ENCODE measurements around the gene COL1A1.

The COL1A1 gene

DNA sequence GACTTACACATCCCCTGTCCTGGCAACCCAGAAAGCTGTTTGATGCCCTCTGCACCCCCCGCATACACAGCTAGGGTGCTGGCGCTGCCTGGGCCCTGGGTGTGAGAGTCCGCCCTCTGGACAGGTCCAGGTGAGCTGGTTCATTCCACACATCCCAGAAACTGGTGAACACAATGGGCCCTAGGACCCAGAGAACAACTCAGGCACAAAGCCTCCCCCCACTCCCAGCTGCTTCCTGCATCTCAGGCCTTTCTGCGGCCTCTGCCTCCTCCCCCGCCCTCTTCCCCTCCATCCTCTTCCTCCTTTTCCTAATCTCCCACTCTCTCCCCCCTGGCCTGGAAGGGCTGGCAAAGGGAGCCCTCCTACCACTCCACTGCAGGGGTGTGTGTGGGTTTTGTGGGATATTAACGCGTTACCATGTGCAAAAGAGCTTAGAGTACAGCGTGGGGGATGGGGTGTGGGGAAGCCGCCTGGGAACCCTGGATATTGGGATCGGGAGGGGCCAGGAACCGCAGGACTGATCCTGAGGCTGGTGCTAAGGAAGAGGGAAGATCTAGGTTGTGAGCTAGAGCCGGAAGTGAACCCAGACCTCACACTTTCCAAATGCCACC, 49.4 kb downstream of the COL1A1 start:
- DNase-seq = peak; percentile 87

DNA sequence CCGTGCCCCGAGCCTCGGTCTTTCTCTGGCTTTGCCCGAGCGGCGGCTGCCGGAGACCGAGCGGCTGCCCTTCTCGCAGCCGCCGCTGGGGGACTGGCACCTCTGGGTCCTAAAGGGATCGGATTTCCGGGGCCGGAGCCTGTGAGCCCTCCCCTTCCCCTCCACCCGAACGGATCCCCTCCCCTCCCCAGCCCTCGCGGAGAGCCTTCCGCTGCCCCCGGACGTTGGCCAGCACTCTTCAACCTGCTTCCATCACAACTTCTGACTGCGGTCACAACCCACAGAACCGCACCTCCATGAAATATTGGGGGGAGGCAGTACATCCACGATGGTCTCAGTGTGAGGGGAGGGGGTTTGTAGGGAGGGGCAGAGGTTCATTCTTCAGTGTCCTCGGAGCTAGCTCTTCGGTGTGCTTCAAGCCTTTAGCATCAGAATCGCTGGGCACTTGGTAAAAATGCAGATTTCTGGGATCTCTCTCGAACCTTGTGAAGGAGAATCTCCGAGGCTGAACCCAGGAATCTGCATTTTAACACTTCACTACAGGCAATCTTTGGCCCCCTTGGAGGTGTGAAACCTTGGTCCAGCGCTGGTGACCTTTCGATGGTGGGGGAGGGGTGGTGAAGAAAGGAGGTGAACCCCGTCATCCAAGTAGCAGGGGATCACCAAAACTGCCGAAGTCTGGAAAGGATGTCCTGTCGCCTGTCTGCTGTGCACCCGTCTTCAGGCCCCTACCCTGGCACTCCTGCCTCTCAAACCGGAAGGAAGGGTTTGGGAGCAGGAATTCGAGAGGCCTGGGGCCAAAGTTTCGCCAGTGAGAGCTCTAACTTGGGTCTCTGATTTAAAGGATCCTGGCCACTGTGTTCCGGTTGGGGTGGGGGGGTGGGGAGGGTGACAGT, 50.1 kb downstream of the COL1A1 start:
- DNase-seq = peak; percentile 91

DNA sequence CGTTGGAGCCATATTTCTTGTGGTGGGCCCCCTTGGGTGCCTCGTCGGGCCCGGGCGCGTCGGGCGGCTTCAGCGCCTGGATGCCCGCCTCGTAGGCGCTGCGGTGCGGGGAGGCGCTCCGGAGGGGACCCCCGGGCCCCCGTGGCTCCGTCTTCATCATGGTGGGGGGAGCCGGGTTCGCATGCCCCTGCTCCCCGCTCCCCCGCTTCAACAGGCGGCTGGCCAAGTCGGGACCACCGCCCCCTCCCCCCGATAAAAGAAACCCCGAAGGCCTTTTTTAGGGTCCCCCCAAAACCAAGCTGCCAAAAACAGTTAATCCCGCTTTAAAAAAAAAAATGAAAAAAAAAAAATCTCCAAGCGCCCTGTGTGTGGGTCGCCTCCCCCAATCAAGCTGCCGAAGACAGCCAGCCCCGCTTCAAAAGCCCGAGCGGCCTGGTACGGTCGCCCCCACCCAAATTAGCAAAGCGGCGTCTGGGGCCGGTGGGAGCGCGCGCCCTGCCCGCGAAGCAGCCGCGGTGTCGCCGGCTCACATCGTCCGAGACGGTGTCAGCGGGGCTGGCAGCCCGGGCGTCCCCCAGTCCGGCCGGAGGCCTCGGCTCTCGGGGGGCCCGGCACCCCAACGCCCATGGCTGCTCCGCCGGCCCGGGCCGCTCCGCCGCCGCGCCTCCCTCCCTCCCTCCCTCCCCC, 50.9 kb downstream of the COL1A1 start, which contains the start of gene PPP1R9B:
PPP1R9B (minus strand) TSS at position 324 of the 687 bp plus-strand sequence; CDS start at position 160, 164 bp downstream.
- DNase-seq = no peak

DNA sequence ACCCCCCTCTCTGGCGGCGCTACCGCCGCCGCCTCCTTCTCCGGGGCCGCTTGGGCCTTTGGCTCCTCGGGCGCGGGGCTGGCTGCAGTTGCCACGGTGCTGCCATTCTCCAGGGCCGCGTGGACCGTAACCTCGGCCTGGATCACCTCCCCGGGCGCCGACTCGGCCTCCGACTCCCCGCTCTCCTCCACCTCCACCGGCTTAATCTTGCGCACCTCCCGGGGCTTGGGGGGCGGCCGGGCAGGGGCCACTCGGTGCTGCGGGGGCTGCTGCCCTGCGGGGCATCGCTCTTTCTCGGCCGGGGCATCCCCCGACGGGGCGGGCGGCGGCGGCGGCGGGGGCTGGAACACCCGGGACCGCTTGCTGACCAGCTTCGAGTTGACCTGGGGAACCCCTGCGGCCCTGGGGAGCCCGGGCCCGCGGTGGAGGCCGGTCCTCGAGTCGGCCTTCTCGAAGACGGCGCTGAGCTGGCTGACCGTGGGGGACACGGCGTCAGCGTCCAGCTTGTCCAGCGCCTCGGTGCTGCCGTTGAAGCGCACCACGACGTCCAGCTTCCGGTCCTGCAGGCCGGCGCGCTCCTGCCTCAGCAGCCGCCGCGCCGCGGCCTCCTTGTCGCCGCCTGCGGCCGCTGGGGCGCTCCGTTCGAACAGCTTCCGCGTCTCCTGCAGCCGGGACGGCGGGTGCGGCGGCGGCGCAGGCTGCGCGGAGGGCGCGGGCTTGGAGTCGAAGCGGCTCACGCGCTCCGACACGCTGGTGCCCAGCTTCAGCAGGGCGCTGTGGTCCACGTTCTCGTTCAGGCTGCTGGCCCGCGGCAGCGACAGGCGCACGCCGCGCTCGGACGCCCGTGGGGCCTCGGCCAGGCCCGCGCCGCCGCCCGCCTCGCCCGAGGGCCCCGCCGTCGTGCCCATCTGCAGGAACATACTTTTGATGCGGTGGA, 51.7 kb downstream of the COL1A1 start:
- DNase-seq = peak; percentile 63

DNA sequence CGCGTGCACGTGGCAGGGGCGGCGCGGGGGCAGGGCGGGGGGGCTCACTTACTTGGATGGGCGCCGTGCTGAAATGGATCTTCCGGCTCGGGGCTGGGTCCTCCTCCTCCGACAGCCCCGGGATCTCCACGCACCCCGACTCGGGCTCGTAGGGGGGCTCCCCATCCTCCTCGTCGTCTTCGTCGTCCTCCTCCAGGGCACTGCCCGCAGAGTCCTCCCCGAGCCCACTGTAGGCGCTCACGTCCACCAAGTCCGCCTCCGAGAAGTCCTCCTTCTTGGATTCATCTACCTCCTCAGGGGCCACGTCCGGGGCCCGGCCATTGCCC, 52.4 kb downstream of the COL1A1 start:
- no peak for DNase-seq

DNA sequence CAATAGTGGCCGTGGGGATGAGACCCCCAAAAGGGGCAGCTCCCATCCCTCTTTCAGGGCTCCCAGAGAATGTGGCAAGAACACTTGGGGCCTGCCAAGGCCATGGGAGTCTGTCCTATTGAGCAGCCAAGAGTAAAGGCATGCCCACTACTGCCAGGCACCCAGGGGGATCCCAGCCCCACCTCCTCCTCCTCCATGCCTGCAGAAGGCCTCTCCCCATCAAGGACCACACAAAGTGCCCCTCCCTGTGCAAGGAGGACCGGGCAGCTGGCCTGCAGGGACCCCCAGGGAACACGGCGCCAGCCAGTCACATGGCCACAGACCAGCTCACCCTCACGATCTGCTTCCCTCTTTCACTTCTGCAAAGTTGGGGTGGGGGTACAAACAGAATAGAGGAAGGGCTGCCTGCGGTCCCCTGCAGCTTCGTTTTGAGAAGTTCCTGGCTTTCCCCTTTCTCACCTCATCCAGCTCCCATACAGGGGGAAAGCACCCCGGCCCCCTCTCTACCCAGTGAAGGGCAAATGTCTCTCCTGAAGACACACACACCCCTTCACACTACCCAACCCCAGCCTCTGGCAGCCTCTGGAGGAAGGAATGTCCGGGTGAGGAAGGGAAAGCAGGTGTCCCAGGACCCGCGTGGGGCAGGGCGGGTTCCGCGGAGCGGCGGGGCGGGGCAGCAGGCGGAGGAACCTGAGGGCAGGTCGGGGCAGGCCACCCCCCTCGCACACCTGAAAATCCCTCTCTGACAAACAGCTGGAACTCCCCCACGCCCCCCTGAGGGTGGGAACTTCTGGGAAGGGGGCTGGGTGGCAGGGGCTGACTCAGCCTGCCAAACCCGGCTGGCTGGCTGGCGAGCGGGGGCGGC, 53.0 kb downstream of the COL1A1 start:
- DNase-seq = no peak

DNA sequence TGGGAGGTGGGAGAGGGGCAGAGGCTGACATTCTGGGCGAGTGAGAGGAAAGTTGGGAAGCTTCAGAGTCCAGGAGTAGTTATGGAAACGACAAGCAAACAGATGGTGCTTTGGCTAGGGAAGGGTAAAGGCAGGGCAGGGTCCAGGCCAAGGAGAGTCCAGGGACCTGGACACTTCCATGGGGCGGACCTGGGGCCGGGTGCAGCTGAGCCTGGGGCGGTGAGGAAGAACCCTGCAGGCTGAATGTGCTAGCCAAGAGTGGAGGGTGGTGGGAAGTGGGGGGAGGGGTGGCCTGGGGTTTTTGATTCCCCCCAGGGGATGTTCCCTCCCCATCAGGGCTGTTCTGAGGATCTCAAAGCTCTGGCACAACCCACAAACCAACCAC, 53.6 kb downstream of the COL1A1 start:
- no peak for DNase-seq

DNA sequence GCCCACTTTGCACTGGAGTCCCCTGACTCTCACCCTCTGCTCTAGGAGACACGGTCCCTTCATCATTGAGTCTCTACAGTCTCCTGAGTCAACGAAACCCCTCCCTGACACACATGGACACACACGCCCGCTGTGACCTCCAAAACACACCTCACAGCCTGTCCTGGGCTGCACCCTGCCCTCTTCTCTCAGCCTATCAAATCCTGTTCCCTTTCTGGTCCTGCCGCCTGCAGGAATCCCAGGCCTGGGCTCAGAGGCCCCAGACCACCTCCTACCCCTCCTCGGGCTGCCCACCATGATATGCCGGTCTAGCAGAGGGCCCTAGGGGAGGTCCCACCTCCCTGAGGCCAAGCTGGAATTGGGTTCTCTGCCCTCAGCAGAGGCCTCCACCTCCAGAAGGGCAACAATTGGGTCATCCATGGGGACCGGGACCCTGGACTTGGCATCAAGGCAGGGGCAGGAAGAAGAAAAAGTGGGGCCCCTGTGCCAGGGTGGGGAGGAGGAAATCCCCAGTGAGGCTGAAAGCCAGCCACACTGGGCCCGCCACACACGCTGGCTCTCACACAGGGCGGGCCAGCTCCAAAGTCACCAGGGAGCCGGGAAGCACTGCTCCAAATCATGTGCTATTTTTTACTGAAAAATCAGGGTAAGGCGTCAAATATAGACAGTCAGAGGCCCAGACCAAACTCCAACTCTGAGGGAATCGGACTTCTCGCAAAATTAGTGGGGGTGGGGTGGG, 54.3 kb downstream of the COL1A1 start:
- DNase-seq = no peak

DNA sequence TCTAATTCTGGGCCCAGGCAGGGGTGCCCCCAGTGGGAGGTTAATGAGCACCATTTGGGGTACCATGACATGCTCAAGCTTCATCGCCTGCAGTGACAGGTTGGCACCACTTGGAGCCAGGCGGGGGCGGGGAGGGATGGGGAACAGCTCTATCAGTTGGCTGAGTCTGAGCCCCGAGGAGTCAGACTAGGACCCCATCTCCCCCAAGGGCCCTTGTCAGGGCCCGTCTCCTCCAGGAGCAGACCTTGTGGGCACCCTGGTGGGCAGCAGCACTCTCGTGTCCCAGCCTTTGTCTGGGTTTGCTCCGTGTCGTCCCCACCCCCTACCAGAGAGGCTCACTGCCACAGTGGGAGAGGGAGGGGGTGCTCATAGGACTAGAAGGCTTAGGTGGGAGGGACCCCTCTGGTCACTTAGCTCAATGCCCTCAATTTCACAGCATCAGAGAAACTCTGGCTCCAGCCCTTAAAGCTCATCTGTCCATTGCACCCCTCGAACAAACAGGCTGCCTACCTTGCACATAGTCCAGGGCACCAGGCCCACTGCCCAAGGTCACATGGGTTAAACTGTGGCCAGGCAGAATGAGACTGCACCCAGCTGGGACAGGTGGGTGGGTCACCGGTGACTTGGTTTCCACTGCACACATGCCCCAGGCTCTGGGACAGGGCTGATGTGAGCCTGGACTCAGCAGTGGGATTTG, 55.1 kb downstream of the COL1A1 start:
- DNase-seq = no peak

DNA sequence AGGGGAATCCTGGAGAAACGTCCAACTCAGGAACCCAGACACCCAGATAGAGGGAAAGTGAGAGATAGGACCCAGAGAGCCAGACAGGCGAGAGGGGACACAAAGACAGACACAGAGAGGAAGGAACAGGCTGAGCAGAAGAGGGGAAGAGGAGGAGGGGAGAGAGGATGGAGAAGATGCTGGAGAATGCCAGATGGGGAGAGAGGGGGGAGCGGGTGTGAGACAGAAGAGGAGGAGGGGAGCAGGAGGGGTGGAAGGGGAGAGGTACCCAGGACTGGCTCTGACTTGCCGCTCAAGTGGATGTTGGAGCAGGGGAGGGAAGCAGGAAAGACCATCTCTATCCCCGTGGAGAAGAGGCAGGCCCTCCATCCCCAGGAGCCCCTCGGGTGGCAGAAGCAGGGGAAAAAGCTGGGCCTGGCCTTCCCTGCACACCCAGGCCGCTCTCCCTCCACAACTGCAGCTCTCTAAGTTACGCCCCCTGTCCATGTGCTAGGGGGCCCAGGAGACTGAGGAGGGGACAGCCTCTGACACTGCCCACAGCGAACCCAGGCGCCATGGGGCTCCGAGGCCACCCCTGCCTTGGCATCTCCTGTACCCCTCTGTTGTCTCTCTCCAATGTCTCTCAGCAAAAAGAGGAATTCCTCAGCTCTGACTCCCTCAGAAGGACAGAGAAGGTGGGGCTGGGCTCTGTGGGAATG, 55.8 kb downstream of the COL1A1 start:
- DNase-seq = no peak

DNA sequence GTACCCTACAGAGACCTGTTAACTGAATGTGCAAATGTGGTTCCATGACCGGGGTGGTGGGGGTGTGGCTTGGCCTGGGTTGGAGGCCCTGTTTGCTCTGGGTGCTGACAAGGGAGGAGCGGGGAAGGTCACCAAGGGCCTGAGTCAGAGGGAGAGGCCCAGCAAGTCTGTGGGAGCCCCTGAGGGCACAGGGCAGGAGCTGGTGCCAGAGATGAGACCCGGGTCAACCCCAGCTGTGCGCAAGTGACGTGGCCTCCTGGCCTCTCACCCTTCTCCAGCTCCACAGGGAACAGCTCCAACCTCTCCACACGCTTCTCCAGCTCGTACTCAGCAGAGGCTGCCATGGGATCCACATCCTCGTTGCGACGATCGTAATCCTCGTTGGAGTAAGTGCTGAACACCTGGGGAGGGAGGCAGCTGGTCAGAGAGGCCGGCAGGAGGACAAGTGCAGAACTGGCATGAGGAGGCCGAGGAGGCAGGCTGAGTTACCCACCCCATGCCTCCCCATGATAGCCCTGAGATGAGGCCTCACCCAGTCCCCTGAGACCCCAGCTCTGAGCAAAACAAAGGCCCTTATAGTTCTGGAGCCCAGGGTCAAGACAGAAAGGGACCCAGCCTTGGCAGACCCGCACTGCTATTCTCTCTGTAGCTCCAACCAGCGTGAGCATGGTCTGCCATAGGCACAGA, 56.4 kb downstream of the COL1A1 start:
- DNase-seq = no peak

DNA sequence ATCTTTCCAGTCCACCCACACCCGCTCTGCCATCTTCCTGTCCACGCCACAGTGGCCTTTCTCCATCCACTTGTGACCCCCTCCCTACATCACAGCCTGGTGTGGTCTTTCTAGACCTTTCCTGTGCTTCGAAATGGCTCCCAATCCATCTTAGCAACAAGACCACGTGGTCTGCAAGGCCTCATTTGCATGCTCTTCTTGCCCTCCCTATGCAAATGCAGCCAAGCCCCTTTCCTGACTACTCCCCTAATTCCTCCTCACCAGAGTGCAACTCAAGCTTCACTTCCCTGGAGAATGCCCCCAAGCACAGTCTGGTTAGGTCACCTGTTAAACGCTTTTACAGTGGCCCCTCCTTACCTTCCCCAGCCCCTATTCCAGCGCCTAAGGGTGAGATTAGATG, 57.1 kb downstream of the COL1A1 start:
- DNase-seq = no peak

DNA sequence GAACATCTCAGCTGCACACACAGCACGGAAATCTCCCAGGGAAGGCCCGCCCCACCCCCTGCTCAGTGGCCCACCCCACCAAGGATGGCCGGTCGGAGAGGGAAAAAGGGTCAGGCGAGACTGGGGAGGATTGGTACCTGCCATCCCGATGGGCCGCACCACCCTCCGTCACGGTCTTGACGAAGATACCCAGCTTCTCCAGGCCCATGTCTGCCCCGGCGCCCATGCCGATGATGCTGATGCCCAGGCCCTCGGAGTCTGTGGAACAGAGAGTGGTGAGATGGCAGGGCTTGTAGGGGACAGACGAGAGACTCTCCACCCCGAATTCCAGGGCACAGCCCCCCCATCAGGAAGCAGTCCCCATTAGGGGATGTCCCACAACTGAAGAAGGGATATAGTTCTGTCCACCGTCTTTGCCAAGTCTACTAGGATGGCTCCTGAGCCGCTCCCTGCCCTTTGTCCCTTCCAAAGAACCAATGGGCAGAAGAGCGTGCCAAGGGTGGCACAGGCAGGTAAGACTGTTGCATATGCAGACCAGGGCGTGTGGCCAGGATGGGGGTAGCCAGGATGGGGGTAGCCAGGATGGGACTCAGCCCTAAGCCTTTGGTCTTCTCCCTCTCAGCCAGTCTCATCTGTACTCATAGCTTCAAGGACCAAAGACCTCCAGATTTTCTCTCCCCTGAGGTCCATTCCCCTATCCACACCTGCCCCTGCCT, 57.8 kb downstream of the COL1A1 start:
- DNase-seq = no peak

DNA sequence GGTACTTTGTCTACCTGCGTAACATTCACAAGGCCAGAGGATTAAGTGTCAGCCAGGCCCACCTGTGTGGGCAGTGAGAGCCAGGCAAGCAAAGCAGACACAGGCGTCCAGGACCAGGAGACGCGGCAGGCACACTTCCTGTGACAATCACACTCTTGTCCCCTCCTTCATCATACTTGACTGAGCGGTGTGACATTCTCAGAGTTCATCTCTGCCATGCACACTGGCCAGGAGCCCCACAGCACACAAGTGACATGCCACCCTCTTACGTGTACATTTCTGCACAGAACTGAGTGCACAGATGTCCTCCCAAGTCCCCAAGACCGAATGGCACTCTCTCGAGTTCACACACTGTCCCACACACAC, 59.7 kb downstream of the COL1A1 start:
- no peak for DNase-seq

DNA sequence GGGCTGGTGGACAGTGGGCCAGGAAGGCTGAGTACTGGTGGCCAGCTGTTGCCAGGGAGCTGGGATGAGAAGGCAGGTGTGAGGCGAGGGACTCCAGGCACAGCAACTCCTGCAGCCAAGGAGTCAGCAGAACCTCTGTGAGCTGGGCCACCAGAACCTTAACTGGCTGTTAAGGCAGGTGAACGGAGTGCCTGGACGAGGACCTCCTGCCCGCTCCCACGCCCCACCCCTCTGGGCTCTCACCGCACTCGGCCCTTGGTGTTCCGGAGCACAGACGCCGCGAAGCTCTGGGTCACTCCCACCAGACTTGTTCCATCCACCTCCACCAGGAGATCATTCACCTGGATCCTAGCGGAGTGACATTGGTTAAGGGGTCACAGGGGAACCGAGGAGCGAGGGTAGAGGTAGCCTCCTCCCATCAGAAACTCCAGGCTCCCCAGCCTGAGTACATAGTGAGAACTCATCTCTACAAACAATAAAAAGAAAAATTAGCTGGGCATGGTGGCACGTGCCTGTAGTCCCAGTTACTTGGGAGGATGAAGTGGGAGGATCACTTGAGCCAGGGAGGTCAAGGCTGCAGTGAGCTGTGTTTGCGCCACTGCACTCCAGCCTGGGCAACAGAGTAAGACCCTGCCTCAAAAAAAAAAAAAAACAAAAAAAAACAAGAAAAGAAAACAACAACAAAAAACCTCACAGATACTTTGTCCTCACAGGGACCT, 60.2 kb downstream of the COL1A1 start:
- DNase-seq = no peak

DNA sequence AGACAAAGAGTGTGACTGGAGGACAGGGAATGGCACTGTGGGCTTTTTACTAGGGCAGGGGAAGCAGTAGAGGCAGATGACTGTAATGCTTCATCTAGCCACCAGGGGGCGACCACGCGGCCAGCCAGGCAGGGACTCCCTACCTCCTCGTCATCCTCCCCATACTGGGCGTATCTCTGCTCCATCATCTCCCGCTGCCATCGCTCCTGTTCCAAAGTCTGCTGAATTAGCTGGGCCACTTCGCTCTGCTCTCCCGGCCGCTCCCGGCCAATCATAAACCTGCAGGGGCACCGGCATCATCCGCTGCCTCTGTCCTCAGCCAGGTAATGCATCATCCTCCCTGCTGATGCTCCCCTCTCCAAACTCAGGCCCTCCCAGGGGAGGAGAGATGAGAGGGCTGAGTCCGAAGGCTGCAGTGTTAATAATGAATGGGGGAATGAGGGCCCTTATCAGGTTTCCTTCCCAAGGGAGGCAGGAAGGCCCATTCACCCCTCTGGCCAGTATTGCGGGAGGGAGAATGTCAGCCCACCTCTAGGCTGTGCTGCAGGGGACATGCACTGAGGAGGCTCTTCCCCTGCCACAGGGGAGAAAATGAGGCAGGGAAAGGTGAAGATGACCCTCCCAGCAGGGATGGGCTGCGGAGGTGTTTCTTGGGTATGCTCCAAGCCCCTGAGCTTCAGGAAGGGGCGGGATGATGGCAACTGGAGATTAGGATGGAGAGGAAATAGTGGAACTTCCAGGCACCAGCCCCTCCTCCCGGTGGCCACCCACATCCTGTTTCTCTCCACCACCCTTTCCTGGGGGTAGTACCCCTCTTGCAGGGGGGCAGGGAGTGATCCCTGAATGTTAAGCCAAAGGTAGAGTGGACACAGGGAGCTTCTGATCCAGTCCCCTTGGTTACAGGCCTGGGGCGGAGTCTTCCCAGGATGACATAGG, 61.2 kb downstream of the COL1A1 start:
- DNase-seq = no peak
